ENCODE results near the gene HAUS7.

DNA sequence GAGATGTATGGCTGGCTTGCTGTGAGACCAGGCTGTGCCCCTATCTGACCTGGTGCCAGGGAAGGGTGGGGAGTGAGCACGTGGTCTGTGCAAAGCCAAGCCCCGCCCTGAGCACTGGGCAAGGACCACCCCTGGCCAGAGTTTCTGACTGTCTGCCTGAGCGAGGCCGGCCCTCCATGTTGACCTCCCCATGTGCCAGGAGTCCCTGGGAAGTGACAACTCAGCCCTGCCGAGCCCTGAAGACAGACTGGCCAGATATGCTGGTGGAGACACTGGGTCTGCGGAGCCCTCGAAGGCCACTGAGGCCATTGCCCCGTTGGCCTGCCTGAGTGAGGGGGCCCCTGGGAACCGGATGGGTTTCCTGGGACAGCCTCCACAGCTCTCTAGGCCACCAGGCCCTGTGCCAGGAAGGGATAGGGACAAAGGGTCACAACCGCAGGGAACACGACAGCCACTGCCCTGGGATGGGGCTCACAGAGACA is 17.3 kb upstream of the HAUS7 start:
- TF ChIP-seq BHLHE40 (IDR thresholded peaks at IDR 0.05; ENCODE audit: borderline replicate concordance) = no peak
- TF ChIP-seq FOXK2 (IDR thresholded peaks at IDR 0.05) = no peak

All from HEK293T (cell line).